NCI-H2196 treated with DMSO at 0.1 percent for 48 hours (cell line): ENCODE data around the gene CTRB2.

Experiments
- DNase-seq: peaks from one replicate; lab custom pipeline; 2025; ENCODE audit not compliant: unreplicated experiment; lab: John Stamatoyannopoulos, UW

Gene CTRB2

GRCh38 chr16:75176926-75177325 lies 30.0 kb downstream of the CTRB2 start:
- DNase-seq: no peak

DNA sequence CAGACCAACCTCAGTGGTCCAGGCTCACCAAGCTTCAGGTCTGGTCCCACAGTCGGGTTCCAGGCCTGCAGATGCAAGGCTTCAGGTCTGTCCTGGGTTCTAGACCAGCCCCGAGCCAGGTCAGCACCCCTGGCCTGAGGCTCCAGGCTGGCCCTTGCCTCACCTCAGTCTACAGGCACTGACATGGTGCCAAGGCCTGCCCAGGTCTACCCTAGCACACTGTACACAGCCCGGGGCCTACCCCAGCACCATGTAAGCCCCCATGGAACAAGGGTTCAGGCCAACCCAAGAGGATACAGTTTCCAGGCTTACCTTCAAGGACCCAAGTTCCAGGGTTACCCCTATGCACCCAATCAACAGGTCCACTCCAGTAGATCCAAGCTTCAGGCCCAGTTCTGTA lies 31.9 kb downstream of the CTRB2 start:
- no peak for DNase-seq

DNA sequence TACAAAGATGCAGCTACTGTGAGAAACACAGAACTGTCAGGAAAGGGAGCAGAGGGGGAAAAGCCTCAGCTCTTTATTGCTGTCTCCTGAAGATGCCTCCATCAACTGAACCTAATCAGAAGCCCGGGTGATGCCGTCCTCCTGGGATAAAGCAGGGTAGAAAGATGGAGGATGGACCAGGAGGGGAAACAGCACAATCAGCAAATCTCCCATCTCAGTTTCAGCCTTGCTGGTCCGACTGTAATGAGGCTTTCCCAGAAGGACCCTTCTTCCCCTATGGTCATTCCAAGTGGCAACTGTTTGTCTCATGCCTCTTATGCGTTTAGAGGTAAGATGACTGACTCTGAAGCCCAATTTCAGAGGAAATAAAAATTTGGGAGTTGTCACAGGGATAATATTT lies 34.4 kb downstream of the CTRB2 start:
- DNase-seq: no peak

DNA sequence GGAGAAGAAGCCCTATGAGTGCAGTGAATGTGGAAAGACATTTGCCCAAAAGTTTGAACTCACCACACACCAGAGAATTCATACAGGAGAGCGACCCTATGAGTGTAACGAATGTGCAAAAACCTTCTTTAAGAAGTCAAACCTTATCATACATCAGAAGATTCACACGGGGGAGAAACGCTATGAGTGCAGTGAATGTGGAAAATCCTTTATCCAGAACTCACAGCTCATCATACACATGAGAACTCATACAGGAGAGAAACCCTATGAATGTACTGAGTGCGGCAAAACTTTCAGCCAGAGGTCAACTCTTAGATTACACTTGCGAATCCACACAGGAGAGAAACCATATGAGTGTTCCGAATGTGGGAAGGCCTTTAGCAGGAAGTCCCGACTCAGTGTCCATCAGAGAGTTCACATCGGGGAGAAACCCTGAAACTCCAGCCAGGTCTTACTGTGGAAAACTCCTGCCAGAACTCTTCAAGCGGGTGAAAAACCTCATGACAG lies 37.0 kb downstream of the CTRB2 start:
- DNase-seq: no peak

- DNase-seq: no peak
Measured at GRCh38 chr16:75160386-75160785, 46.6 kb downstream of the CTRB2 start.
